ENCODE measurements around the gene DACH1.

The DACH1 gene

DNA sequence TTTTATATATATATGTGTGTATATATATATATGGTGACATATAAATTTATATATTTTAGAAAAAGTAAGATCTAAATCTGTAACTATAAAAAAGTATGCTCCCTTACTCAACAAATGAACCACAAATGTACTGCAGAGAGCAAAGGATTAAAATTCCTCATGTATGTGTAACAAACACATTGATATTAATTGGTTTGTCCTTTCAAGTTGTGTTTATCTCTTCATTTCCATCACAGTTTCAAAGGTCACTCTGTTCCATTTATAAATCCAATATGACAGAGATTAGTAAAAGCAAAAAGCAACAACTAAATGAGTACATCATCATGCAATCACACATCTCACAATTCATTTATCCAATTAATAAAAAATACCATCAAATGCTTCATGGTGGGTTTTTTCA, 247.9 kb downstream of the DACH1 start:
- TF ChIP-seq OSR2 (tag by site-specific recombination; IDR thresholded peaks at IDR 0.05) (no peak), KLF16 (tag by site-specific recombination; IDR thresholded peaks at IDR 0.05) (no peak), ZNF404 (tag by site-specific recombination; IDR thresholded peaks at IDR 0.05) (no peak), GLI2 (tag by site-specific recombination; IDR thresholded peaks at IDR 0.05; ENCODE audit: borderline replicate concordance, low read depth) (no peak), ZFP3 (tag by site-specific recombination; IDR thresholded peaks at IDR 0.05; ENCODE audit: low read depth) (no peak), ZNF555 (tag by site-specific recombination; conservative IDR thresholded peaks at IDR 0.05) (no peak), FEZF1 (tag by site-specific recombination; IDR thresholded peaks at IDR 0.05) (no peak), ZBTB49 (tag by site-specific recombination; IDR thresholded peaks at IDR 0.05; ENCODE audit: low read depth) (no peak), ZNF561 (tag by site-specific recombination; IDR thresholded peaks at IDR 0.05; ENCODE audit: borderline replicate concordance) (no peak), ZNF223 (tag by site-specific recombination; IDR thresholded peaks at IDR 0.05) (no peak), ZSCAN18 (tag by site-specific recombination; IDR thresholded peaks at IDR 0.05) (no peak), ZNF16 (tag by site-specific recombination; IDR thresholded peaks at IDR 0.05; ENCODE audit: low read depth) (no peak), ZNF324 (tag by site-specific recombination; IDR thresholded peaks at IDR 0.05) (no peak), SCRT1 (tag by site-specific recombination; IDR thresholded peaks at IDR 0.05; ENCODE audit: borderline replicate concordance) (no peak), ZNF747 (tag by site-specific recombination; IDR thresholded peaks at IDR 0.05) (no peak)
- TF ChIP-seq, protein P1, sequence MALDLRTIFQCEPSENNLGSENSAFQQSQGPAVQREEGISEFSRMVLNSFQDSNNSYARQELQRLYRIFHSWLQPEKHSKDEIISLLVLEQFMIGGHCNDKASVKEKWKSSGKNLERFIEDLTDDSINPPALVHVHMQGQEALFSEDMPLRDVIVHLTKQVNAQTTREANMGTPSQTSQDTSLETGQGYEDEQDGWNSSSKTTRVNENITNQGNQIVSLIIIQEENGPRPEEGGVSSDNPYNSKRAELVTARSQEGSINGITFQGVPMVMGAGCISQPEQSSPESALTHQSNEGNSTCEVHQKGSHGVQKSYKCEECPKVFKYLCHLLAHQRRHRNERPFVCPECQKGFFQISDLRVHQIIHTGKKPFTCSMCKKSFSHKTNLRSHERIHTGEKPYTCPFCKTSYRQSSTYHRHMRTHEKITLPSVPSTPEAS (tag by site-specific recombination; IDR thresholded peaks at IDR 0.05) = no peak
- no peaks in the 10 kb centered on the region for H3K36me3 ChIP-seq (ENCODE audit: control insufficient read depth in 2 of 2, insufficient read depth in 1 of 2, low read length in 2 of 2)
- H3K4me1 ChIP-seq (ENCODE audit: control insufficient read depth, insufficient read depth, low read length) = no peaks in the 10 kb centered on the region
- CTCF ChIA-PET = no interaction called here
- H3K4me3 ChIP-seq (ENCODE audit: low read depth, low read length) = no peak overlapping the region
- H3K9me3 ChIP-seq (ENCODE audit: control insufficient read depth, insufficient read depth, low read depth, low read length) = no peaks in the 10 kb centered on the region
- POLR2A ChIA-PET = no interaction called here
- no peak overlapping the region for H3K27ac ChIP-seq (ENCODE audit: extremely low read depth, low read depth, low read length)

DNA sequence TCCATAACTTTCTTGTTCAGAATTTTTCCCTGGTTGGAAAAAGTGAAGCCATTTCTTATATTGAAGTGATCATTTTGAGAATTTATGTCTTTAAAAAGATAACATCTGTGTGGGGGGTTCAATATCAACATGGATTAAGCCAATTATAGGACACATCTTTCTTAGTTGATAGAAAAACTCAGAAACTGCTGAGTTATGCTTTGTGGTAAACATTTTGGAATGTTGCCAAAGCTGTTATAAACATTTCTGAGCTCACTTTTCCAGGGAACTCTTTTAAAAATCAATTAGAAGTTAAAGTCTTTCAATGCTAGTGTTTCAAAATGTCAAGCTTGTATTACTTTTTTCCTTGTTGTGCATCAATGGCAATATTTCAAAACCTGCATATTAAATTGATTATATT, 248.8 kb downstream of the DACH1 start:
- H3K4me1 ChIP-seq (ENCODE audit: control insufficient read depth, insufficient read depth, low read length) = no peaks in the 10 kb centered on the region
- POLR2A ChIA-PET = interaction anchor here (0.7 kb wide), 1 partner anchor 16 kb away, joined by 3 read pairs; no protein-coding TSS in a partner anchor
- no peaks in the 10 kb centered on the region for H3K36me3 ChIP-seq (ENCODE audit: control insufficient read depth in 2 of 2, insufficient read depth in 1 of 2, low read length in 2 of 2)
- H3K9me3 ChIP-seq (ENCODE audit: control insufficient read depth, insufficient read depth, low read depth, low read length) = no peaks in the 10 kb centered on the region
- H3K27ac ChIP-seq (ENCODE audit: extremely low read depth, low read depth, low read length) = no peak overlapping the region
- CTCF ChIA-PET = interaction anchor here (0.7 kb wide), 1 partner anchor 1999 kb away, joined by 5 read pairs; no protein-coding TSS in a partner anchor
- no peak overlapping the region for H3K4me3 ChIP-seq (ENCODE audit: low read depth, low read length)
- peak; percentile 23; the same call in 1 of the 2 replicates for TF ChIP-seq PRDM1 (tag by site-specific recombination; IDR thresholded peaks at IDR 0.05)
- TF ChIP-seq BCL6B (tag by site-specific recombination; IDR thresholded peaks at IDR 0.05) = peak; percentile 56; the same call in 1 of the 2 replicates
- TF ChIP-seq ZBTB44 (tag by site-specific recombination; IDR thresholded peaks at IDR 0.05) = peak; percentile 7; the same call in 1 of the 2 replicates
- no peak for TF ChIP-seq GFI1B (tag by site-specific recombination; IDR thresholded peaks at IDR 0.05)
- no peak for TF ChIP-seq INSM2 (tag by site-specific recombination; IDR thresholded peaks at IDR 0.05)
- TF ChIP-seq, protein P2, sequence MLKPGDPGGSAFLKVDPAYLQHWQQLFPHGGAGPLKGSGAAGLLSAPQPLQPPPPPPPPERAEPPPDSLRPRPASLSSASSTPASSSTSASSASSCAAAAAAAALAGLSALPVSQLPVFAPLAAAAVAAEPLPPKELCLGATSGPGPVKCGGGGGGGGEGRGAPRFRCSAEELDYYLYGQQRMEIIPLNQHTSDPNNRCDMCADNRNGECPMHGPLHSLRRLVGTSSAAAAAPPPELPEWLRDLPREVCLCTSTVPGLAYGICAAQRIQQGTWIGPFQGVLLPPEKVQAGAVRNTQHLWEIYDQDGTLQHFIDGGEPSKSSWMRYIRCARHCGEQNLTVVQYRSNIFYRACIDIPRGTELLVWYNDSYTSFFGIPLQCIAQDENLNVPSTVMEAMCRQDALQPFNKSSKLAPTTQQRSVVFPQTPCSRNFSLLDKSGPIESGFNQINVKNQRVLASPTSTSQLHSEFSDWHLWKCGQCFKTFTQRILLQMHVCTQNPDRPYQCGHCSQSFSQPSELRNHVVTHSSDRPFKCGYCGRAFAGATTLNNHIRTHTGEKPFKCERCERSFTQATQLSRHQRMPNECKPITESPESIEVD (tag by site-specific recombination; IDR thresholded peaks at IDR 0.05) = peak; percentile 77
- no peak for TF ChIP-seq ZNF776 (tag by site-specific recombination; IDR thresholded peaks at IDR 0.05; ENCODE audit: borderline replicate concordance)
- peak; percentile 40; the same call in 1 of the 2 replicates for TF ChIP-seq FEZF1 (tag by site-specific recombination; IDR thresholded peaks at IDR 0.05)
